ENCODE results near the gene AIRE.
A peak's percentile ranks its signal among the peaks of the same experiment; 100 is the strongest.

Gene AIRE

DNA sequence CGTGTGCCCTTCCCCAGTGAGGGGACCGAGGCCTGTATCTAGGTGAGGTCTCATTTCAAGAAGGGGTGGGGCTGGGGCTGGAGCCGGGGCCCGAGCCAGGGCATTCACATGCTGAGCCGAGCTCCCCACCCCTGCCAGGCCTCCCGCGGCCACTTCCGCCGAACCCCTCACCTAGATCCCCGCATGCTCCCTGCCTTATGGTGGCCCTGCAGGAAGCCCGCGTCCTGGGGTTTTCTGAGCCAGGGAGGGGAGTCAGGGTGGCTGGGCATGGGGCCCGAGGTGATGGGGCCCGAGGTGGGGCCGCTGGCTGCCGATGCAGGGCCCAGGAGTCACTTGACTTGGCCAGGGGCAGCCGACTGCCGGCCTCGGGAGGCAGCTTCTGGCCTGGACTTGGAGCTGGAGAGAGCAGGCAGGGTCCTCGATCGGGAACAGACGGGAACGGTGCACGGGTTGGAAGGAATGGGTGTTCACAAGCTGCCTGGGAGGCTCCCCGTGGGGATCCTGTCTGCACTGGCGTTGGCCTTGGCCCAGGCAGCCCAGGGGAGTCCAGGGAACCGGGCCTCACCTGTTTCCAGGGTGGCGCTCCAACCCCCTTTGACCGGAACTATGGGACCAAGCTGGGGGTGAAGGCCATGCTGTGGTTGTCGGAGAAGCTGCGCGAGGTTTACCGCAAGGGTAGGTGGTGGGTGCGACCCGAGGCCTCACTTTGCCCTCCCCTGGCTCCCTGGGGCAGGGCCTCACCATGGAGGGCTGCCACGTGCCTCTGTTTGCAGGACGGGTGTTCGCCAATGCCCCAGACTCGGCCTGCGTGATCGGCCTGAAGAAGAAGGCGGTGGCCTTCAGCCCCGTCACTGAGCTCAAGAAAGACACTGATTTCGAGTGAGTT is 40.0 kb downstream of the AIRE start:
- no peak for DNase-seq

DNA sequence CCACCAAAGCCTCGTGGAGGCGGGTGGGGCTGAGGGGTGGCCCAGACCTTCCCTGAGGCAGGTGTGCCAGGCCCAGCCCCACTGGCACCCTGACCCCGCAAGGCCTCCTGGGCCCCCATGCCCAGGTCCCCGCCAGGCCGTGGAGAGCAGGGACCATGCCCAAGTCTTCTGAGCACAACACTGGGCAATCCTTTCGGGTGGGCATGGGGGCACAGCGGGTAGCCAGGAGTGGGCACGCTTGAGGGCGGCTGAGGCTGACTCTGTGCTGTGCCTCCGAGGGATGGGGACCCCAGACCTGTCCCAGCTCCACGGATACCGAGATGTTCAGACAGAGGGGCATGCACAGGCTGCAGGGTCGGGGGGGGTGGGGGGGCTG is 40.6 kb downstream of the AIRE start:
- no peak for DNase-seq

DNA sequence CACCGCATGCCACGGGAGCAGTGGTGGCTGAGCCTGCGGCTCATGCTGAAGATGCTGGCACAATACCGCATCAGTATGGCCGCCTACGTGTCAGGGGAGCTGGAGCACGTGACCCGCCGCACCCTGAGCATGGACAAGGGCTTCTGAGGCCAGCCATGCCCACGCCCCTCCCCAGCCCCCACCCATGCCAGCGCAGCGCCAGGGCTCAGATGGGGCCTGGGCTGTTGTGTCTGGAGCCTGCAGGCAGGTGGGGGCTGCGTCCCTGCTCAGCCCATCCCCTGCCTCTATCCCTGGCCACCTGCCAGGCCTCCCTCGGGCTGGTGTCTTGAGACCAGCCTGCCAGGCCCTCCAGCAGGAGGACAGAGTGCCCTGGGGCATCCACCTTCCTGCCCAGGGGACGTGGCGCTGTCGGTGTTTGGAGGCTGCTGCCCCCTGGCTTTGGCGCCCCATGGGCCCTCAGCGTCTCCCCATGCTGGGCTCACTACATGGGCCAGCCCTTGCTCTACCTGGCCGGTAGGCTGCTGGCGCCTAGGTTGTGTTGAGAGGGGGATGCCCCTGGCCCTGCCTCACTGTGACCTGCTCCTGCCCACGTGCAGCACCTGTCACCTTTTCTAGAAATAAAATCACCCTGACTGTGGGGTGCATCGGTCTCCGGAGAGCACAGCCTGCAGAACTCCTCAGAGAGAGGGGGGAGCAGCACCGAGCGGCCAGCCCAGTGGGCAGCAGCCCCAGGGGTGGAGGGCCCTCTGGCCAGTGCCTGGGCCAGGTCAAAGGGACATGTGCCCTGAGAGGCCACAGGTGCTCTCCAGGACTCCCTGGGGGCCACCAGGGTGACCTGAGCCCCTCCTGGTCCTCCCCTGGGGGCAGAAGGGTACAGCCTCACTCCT is 41.3 kb downstream of the AIRE start:
- no peak for DNase-seq

DNA sequence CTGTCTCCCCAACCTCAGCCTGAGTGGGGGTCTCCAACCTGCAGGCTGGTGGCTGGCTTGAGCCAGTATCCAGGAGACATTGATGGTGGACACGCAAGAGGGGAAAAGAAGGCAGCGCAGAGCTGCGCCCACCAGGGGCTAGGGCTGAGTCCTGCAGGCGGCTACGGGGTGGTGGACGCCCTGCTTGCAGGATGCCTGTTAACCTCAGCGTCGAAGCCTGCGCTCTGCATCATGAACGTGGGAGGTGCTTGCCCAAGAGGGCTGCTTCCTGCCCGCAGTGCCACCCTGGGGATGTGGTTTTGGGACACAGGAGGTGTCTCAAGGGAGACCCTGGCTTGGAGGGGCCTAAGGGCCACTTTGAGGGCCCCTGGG is 41.9 kb downstream of the AIRE start:
- DNase-seq: peak in 1 of 2 donors; percentile 11

DNA sequence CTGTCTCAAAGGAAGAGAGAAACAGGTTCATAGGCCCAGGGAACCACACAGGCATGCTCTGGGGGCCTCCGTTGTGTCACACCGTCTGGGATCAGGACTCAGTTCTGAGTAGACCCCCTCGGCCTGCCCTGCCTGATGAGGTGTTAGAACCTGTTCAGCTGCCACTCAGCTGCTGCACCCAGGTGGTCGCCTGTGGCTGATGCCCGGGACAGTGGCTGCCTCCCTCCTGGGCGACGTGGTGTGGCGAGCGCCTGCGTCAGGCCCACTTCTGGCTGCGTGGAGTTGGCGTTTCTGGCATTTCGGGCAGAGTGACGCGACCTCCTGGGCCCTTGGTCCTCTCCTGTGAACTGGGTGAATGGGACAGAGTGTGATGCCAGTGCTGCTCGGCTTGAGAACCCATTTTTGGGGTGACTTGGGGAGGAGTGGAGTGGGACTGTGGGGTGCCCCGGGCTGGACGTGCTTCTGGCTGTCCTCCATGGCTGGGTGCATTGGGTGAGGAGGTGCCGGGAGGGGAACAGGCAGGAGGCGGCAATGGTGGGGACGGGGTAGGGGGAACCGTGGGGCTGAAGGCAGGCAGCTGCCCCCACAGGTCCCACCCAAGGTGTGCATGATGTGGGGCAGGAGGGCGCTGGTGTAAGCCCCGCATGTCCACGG is 42.7 kb downstream of the AIRE start:
- DNase-seq: no peak

DNA sequence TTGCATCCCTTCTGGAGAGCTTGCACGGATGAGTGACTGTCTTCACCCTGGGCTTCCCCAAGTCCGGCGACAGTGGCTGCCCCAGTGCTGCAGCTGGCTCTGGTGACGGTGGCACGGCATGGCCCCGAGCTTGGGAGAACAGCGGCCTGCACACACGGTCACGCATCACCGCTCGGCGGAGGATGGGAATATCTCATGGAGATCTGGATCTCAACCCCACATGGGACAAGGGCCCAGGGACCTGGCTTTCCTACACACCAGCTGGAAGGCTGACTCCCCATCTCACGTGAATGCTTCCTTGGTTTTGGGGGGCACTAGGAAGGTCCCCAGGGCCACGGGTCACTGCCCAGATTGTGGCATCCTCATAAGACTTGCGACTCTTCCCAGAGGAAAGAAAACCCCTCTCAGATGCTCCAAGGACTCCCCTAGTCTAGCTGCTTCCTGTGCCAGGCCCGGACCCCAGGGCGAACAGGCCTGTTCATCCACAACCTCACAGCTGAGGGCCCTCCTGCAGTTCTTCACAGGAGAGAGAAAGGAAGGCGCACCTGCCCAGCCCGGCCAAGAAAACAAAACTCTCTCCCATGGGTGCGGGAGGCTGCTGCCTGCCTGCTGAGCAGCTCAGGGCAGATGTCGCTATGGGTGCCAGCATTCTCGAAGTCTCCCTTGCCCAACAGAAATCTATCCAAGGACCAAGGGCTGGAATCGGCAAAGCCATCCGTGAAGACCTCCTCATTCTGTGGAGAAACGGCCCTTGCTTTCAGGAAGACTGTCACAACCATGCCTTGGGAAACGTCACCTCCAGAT is 43.6 kb downstream of the AIRE start:
- no peak for DNase-seq

DNA sequence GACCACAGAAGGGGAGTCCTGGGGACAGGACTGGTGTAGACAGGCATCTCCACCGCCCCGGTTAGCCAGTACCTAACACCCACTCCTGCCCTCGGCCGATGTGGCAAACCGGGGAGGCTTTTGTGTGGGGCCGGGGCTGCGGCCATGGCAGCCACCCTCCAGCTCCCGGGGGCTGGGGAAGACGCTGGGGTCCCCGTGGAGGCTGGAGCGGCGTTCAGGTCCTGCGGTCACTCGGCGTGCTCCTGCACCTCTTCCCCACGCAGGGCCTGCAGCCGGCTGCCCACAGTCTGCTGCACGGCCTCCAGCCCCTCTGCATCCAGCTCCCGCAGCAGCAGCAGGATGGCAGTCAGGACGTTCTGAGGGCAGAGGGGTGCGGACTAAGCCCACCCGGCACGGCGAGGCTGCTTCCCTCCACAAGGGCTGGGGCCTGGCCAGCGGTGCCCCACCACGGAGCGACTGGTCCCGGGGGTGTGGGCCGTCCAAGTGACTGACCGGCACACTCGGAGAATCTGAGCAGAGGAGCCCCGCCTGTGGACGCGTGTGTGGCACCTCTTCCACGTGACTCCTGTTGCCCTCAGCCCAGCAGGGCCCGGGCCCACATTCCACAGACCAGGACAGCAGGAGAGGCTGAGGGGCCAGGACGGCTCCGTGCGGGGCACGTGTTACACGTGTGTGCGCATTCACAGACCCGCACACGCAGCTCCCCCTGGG is 44.5 kb downstream of the AIRE start:
- DNase-seq: no peak

DNA sequence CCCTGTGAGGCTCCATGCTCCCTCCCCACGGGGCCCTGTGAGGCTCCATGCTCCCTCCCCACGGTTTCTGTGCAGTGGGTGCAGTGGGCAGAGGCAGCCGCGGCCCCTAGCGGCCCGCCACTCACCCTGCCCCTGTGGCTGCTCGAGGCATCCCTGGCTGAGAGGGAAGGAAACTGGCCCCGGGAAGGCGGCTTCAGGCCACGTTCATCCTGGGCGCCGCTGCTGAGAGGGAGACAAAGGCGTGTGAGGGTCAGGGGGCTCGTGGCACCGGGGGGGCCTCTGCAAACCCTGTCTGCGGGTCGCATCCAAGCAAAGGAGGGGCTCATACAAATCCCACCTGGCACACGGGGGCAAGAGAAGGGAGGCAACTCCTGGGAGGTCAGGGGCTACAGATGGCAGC is 45.0 kb downstream of the AIRE start:
- no peak for DNase-seq

DNA sequence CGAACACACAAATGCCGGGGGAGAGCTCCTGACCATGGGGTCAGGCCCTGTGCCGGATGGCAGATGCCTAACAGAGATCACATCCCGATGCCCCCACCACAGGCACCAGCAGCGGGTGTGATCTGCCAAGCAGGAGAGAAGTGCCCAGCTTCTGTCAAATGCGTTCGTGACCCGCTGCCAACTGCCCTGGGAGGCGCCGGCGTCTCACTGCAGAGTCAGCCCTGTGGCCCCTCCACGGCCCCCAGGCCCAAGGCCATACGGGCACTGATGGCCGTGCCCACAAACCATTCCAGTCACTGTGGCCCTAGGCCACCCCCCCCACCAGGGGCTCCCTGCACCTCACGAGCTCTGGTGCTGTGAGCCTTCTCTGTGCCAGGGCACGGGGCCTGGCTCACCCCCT is 45.5 kb downstream of the AIRE start:
- DNase-seq: no peak

DNA sequence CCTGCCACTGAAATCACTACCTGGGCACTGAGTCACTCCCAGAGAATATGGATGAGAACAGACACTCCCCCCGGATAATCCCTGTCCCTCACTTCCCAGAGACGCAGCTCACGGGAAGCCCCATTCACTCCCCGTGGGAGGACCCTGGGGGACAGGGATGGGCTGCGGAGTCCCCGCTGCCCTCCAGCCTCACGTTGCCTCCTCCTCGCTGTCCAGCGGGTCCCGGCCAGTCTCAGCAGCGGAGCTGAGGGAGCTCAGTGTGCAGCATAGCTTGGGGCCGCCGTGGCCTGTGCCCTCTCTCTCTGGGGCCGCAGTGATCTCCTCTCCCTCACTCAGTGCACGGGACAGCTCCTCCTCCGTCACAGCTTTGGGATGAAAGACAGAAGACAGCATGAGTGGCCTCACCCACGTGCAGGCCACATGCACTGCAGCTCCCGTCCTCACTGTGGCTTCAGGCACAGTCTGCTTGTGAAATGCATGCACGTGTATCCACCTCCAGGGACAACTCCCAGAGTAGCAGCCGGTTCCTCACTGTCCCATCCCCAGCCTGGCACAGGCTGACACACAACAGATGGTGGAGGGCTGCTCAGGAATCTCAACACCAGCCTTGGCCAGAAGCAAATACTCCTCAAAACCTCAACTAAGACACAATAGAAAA is 46.1 kb downstream of the AIRE start:
- DNase-seq: peak in 1 of 2 donors; percentile 6

DNA sequence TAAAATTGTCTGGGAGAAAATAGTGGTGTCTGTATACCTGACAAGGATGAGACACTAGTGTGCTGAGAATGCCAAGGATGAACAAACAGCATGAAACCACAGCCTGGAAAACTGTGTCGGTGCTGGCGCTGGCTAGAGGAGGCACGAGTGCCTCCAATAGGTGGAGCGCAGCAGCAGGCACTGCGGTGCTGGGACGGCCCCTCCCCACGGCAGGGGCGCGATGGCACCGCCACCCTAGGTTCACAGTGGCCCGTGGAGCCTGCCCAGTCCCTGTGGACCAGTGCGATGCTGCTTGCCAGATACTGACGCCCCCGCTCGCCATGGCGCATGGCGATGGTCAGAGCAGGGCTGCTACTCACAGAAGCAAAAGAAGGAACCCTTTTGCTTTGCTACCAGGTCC is 46.7 kb downstream of the AIRE start:
- DNase-seq: no peak

DNA sequence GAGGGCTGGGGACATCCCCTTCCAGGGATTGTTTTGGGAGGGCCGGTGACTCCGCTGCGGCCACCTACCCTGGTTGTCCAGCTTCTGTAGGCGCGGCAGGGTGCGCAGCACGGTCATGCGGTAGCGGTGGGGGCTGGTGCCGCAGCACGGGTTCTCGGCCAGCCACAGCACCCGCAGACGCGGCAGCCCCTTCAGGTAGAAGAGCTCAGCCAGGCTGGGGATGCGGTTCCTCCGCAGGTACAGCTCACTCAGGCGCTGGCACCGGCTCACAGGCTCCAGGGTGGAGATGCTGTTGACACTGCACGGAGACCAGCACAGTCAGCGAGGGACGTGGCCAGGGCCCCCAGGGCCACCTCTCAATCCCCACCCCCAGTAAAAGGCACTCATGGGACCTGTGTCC is 47.3 kb downstream of the AIRE start:
- no peak for DNase-seq

DNA sequence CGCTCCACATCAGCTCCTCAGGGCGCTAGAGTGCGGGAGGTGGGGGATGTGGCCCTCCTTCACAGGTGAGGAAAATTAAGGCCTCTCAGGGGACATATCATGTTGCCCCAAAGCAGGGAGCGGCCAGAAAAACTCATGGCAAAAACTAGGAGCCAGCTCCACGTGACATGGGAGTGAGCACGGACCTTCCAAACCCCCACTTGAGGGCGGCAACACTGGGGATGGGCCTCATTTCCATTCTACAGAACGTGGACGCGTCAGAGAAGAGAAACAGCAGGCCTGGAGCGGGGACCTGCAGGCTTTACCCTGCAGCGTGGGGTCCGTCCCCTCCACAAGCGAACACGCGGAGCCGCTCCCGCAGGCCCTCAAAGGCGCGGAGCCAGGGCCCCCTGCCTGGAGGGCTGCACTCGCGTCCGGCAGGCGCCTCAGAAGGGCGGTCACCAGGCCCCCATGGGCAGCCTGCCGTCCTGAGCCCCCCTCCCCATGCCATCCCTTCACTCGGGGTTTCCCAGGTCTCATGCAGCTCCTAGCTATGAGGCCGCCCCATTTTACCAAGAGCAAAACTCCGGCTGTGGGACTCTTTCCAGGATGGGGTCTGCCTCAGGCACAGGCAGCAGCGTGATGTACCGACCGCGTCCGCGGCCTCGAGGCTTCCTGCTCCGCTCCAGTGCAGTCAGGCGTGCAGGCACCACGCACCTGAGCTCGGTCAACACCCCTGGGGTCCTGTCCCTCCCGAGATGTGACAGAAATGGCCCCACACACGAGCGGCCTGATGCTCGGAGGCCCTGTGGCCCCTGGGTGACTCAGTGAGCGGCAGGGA is 48.0 kb downstream of the AIRE start:
- no peak for DNase-seq

DNA sequence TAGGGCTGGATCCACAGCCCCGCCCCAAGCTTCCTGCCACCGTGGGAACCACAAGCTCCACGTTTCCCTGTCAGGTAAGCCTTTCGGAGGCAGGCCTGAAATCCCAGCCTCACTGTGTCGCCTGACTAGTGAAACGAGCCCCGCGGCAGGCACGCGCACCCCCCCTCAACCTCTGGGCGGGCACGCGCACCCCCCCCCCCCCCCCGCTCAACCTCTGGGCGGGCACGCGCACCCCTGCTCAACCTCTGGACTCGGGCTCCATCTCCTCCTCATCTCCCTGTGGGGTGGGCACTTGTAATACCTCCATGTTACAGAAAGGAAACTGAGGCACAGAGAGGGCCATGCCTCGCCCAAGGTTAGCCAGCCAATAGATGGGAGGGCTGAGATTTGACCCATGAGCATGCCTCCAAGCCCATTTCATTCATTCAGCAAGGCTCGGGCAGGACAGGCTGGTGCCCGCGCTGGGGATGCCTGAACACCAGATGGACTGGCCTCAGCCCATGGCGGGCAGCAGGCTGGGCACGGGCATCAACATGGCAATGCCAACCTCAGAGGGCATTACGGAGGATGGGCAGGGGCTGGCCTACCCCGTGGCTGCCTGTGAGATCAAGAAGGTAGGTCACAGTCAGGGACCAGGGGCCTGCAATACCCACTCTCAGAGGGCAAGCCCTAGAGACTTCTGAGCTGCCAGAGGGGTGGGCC is 48.8 kb downstream of the AIRE start:
- no peak for DNase-seq

DNA sequence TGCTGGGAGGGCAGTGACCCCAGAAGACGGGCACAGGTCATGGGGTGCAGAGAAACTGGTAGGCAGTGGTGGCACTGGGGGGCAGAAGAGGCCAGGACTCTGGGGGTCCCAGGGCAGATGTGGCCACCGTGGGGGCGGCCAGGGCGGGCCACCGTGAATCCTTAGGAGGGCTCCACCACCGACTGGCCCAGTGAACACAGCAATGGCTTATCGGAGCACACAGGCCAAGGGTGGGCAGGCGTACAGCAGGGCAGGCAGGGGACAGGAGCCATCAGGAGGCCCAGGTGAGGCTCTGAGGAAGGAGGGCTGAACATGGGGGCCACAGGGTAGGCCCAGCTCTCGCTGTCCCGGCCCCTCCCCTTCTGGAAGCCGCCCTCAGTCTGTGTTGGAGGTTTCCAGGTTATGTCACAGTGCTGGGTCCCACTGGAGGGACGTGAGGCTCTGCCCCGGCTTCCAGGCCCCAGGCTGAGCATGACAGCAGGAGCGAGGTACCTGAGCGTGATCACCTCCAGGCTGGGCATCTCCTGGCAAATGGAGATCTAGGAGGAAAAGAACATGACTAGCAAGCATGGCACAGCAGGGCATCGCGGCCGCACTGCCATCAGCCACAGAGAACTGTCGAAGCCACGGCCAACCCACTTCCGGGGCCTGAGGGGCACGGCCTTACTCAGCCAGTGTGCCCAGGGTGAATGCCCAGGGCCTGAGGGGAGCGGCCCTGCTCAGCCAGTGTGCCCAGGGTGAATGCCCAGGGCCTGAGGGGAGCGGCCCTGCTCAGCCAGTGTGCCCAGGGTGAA is 49.8 kb downstream of the AIRE start:
- DNase-seq: no peak

DNA sequence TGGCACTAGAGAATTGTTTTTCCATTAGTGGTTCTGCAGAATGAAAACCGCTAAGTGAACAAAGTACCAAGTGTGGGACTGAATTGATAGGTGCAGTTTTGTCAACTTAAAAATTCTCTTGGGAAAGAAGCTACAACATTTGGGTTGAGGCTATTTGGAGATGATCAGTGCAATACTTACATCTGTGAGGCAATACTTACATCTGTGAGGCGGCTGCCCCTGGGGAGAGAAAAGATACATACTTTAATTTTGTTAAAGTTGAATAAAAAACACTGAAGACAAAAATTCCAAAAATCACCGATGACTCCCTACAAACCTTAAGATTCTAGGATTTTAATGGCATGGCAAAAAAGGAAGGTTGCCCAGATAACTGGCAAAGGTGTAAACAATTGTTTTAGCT is 51.8 kb downstream of the AIRE start:
- no peak for DNase-seq

DNA sequence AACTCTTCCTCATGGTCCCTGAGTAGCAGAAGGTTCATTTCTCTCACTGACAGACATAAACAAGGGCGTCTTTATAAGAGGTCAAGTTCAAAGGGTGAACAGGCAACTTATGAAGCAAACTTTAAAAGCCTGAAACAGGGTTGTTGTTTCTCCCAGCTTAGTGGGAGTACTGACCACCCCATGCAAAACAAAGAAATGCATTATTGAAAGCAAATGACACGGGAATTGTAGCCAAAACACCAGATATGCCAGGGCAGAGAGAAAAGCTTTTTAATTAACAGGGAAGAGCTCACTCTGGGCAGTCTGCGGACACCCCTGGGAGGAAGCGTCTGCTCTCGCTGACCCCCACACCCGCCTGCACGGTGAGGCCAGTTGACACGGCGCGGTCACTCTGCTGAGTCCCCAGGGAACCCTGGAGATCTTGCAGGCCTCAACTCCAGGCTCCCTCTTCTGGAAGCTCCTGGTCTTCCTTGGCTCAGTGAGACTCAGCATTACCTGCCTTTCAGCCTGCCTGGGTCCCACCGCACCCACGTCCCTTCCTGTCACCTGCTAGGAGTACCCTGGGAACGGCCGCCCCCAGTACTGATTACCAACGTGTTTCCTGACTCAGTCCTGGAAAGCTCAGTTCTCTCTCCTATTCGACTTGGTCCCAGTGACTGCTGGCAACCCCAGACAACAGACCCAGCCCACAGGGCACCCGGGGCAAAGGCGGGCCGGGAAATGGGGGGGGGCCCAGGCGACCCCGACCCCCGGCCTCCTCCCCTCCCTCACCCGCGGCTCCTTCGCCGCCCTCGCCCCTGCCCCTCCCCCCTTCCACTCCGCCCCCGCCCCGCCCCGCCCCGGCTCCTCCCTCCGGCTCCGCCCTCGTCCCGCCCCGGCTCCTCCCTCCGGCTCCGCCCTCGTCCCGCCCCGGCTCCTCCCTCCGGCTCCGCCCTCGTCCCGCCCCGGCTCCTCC is 52.5 kb downstream of the AIRE start:
- DNase-seq: peak in 1 of 2 donors; percentile 34
